GM23248 (cell line): ENCODE results near the gene RDH8.

ENCODE experiments used
- EZH2 ChIP-seq: fragments of 200-600 bp; sonication (generic); IDR thresholded peaks from 2 replicates; pipeline ENCODE4 v1.6.1; 2018; ENCODE audit warnings: antibody characterized with exemption, mild to moderate bottlenecking; ENCODE audit not compliant: insufficient read depth, poor library complexity, severe bottlenecking
- EZH2phosphoT487 ChIP-seq: fragments of 200-600 bp; sonication (generic); IDR thresholded peaks from 2 replicates; pipeline ENCODE4 v1.6.1; 2018; ENCODE audit warnings: antibody characterized with exemption, moderate library complexity, mild to moderate bottlenecking, low read depth; ENCODE audit not compliant: insufficient read depth

DNA sequence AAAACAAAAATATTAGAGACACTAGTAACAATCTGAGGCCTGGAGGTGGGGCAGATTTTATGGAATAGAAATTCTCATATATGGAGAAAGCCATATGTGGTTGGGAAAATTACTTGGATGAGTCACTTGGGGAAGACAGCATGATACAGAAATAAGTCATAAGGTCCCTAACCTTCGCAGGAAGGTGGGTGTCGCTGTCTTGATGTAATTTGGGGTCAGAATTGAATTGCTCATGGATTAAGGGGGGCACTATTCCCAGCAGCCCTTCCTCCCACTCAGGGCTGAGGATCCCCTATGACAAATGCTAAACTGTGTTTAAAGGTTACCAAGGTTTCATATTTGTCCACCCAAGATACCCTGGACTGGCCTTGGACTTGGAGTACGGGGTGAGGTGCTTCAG, 5.0 kb downstream of the RDH8 start:
- TF ChIP-seq EZH2 (no peak), EZH2phosphoT487 (no peak)
